GM19397 (cell line): ENCODE measurements around the gene PLA2G6.
"Not testable (repeated sequence)": the region's sequence is repeated elsewhere in the genome, so short reads cannot be mapped to it uniquely, and the experiment has no call there.

Experiments
- ATAC-seq: cut with Tn5 transposase; IDR thresholded peaks from one replicate; pipeline ENCODE4 v1.9.1; 2021; ENCODE audit warnings: mild to moderate bottlenecking, moderate library complexity; ENCODE audit not compliant: unreplicated experiment

Gene PLA2G6

DNA sequence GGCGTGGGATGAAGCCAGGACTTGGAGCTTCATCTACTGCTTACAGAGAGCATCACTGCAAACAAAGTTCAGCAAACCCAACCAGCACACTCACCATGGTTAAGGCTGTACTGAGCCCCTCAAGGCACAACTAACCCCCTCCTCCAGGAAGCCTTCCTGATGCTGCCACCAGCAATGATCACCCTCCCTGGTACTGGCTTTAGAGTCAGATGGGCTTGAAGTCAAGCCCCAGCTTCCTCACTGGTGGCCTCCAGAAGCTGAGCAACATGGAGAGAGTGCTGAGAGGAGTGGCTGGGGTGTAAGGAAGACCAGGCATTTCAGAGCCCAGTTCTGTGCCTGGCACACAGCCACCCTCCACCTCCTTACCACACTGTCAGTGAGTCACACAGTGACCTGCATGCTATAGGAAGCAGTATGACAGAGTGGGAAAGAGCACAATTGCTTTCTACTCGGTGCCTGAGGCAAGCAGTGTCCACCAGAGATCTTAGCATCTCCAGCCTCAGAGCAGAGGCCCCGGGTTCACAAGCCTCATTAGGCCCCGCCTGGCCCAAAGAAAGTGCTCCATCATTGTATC is 46.4 kb downstream of the PLA2G6 start:
- no peak for ATAC-seq

DNA sequence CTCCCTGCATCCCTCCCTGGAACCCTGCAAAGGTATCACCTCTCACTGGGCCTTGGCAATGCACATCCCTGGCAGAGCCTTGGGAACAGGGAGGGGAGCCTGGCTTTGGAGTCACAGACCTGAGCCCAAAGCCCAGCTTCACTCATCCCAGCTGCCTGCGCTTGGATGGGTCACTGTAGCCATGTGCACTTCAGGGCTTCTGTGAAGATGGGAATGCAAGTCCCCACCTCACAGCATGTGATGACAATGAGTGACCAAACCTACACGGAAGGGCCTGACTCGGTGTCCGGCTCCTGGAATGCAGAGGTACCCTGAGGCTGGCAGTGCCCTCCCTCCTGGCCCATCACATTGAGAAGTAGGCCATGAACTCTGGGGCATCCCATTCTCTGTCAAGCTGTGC is 48.3 kb downstream of the PLA2G6 start:
- ATAC-seq, result no peak

DNA sequence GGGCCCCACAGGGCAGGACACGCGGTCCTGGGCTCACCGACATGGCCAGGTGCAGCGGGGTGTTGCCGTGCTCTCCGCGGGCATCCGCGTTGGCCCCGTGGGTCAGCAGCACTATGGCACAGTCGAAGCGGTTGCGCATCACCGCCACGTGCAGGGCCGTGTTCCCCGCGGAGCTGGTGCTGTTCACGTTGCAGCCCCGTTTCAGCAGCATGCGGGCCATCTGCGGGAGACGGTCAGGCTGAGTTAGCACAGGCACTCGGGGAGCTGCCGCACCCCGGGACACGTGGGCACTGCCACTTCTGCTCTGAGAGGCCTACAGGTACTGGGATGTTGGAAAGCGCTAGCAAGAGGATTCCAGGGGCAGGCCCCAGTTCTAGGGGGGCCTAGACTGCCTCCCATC is 48.8 kb downstream of the PLA2G6 start:
- no peak for ATAC-seq

DNA sequence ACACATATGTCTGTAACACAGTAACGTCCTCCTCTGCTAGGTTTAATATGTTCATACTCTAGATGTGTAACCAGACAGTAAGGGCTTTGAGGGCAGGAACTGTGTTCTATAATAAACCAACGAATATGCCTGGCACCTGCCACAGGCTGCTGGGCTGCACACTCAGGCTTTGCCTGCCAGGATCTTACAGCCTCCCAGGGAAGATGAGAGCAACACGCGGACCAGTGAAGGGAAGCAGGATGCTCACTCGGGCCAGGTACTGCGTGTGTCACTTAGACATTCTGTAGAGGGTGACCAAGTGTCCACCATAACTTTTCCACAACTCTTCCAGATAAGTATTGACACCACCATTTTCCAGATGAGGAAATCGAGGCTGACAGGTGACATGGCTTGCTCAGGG is 49.5 kb downstream of the PLA2G6 start:
- ATAC-seq, result no peak

DNA sequence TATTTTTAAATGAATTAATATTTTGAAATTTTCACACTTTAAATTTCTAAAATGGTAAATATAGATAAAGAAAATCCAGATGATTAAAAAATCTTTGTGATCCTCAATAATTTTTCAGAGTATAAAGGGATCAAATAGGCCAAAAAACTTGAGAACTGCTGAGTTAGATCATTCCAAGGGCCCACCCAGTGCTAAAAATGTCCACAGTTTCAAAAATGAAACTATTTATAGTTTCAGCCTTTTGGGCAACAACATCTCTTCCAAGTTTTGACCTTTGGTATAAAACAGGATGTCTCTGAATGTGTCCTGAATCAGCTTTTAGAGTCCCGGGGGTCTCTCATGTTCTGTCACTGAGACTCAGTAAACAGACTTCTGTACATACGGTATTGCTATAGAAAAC is 50.2 kb downstream of the PLA2G6 start:
- no peak for ATAC-seq

DNA sequence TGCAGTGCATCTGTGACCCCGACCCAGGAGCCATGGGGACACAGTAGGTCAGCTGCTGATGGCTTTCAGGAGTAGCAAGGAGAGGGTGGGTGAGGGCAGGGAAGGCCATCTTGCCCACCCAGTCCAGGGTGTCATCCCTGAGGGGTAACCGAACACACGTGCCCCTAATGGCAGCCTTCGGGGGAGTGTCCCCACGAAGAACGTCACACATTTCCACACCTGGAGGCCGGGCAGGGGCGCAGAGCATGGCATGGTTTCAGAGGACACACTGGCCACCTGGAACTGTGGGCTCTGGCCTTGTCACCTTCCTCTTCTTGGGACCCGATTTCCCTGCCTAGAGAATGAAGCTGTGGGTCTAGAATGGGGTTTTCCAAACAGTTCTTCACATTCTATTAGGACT is 51.8 kb downstream of the PLA2G6 start:
- no peak for ATAC-seq

DNA sequence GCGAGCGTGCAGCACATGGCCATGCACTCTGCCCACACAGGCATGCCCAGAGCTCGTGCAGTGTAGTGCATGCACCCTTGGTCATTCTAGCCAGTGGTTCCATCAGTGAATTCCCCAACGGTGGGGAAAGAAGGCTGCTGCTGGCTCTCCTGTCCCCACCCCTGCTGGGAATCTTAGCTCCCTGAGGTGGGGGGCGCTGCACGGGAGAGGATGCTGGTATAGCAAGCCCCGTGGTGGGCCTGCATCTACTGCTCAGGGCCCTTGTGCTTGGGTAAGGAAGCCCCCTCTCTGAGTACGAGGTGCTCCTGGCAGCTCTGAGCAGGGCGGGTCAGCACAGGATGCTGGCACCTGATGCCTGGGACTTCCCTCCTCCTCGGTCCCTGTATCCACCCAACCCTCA is 52.6 kb downstream of the PLA2G6 start:
- no peak for ATAC-seq

DNA sequence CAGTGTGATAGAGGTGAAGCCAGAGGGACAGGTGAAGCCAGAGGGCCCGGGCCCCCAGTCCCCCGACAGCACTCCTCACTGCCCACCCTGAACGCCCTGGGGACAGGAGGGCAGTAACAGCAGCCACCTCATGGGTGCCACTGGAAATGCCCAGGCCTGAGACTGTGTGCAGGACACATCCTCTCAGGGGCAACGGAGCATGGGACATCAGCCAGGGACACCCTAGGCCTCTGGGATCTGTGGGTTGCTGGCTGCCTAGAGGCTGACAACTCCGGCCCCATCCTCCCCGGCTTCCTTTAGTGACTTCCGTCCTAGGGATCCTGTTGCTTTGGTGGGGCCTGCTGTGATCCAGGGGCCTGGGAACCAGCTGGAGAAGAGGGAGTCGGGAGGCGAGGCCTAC is 53.8 kb downstream of the PLA2G6 start:
- ATAC-seq, result no peak

DNA sequence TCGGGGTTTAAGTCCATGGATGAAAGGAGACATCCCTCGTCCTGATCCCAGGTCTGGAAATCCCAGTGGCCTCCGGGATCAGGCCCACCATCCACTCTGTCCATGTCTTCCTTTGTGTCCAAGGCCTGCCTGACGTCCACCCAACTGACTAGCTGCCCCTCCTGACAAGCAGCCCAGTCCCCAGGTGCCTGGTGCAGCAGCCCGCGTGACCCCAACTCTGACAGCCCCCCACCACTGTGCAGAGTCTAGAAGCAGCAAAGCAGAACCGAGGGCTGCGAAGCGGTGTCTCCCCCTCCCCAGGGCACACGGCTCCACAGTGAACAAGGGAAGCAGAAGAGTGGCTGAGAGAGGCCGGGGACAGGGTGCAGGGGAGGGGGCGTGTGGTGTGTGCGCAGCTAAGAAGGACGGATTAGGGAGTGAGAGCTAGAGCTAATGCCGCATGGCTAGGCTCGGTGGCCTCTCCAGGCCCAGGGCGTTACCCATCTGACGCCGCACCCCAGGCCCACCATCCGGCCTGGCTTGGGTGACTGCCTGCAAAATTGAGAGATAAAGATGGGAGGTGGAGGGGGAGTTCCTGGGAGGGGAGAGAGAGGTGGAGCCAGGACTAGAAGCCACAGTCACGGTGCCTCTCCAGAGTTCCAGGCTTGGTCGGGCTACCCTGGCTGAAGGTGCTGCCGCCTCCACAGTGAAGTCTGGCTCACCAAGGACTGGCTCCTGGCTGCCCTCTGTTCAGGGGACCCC is 54.5 kb downstream of the PLA2G6 start:
- ATAC-seq, result no peak

DNA sequence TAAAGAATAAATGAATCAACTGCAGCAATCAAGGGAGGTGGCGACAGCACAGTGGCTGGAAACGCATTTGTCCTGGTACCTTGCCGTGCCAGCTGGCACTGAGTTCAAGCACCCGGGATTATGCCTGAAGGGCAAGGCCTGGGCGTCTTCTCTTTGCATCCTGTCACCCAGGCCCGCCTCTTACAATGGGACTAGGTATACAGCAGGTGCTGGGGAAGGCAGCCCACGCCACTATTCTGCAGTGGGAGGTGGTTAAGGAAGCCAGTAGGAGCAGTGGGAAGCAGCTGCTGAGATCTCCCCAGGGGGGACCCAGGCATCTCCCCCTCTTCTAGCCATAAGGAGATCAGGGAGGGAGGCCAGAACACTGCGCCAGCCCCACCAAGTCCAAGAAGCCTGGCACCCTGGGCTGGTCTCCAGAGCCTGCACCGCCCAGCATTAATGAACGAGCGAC is 55.9 kb downstream of the PLA2G6 start:
- ATAC-seq, result no peak

DNA sequence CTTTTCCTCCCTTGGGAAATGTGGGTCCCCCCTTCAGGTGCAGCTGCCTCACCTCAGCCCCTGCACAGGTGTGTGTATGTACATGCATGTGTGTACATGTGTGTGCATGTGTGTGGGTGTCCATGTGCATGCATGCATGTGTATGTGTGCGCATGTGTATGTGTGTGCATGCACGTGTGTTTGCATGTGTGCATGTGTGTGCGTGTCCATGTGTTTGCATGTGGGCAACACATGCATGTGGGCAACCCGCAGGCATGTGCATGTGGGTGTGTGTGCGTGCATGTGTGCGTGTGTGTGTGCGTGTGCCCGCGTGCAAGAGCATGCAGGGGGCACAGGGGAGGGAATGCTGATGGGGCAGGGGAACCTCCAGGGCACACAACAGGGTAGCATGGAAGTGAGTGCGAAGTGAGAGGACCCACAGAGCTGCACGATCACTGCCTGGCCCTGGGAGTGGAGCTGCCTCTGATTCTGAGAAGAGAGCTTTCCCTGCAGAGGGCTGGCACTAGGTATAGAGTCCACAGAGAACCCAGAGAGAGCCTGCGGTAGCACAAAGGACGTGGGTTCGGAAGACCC is 56.5 kb downstream of the PLA2G6 start:
- ATAC-seq, result no peak

DNA sequence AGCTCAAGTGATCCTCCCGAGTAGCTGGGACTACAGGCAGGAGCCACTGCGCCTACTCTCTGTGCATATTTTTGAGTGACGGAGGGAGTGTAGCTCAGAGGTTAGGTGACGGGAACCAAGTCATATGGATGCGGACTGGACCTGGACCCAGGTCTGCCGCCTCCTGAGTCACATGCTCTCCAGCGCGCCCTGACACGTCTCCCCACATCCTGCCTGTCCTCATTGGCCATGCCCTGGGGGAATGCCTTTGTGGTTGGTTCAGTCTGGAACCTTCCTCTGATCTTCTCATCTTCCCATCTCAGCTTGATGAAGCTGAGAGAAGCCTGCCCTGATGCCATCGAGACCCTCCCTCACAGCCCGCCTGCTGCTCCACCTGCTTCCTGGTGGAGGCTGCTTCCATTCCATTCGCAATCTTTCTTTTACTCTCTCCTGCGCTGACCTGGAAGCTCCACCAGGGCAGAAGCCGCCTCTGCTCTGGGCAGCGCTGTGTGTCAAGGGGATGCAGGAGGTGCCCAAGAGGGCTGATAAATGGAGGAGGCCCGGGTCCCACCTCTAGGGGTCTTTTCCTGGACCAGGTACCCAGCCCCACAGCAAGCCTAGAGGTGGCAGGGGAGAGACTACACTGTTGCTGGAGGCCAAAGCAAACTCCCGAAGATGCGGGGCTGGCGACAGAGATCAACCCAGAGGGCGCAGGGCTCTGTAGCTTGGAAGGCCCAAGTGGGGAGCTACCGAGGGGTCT is 57.2 kb downstream of the PLA2G6 start:
- no peak for ATAC-seq

DNA sequence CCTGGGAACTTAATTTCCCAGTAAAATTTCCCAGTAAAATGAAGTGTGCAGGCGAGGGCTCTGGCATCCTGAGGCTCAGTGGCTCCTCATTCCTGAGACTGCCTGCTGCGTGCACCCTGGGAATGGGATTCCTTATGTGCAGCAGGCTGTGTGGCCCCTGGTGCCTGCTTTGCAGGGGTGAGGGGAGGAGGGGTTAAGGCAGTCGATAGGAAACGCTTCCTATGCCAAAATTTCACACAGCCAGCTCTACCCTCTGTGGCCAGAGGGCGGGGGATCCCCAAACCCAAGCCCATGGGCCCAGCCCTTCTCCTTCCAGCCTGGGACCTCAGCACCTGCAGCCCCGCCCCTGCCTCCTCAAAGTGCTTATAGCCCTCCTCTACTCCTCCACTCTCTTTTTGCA is 59.0 kb downstream of the PLA2G6 start:
- no peak for ATAC-seq

DNA sequence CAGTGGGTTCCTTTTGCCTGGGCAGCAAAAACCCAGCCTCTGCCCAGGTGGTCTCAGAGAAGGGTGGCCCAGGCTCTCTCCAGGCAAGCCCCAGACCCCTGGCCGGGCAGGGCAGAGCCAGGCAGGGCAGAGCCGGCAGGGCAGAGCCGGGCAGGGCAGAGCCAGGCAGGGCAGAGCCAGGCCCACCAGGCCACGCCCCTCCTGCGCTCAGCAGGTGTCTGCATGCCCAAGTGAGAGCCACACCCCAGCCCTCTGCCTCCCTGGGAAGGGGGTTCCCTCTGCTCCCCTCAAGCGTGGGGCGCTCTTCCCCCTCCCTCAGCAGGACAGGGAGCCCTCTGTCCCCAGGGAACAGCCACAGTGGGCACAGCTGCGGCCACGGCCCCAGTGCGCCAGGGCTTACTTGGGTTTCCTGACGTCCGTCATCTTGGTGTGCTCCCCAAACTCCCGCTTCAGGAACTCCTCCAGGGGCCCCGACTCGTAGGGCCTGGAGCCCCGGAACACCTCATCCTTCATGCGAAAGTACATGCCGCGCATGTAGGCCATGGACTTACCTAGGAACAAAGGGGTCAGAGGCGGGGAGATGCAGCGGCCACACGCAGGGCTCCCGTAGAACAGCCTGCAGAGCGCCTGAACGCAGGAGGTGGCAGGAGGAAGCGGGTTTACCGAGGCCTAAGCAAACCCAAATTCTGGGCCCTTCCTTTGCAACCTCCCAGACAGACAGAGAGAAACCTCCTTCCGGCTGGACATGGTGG is 61.1 kb downstream of the PLA2G6 start:
- ATAC-seq, result no peak

DNA sequence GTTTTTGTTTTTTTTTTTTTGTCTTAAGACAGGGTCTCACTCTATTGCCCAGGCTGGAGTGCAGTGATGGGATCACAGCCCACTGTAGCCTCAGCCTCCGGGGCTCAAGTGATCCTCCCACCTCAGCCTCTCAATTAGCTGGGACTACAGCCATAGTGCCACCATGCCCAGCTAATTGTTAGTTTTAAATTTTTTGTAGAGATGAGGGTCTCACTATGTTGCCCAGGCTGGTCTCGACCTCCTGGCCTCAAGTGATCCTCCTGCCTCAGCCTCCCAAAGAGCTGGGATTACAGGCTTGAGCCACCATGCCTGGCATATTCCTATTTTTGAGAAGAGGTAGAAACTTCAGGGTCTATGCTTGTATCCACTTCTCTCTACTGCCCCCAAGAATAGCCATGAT is 62.9 kb downstream of the PLA2G6 start:
- not testable (repeated sequence) for ATAC-seq

DNA sequence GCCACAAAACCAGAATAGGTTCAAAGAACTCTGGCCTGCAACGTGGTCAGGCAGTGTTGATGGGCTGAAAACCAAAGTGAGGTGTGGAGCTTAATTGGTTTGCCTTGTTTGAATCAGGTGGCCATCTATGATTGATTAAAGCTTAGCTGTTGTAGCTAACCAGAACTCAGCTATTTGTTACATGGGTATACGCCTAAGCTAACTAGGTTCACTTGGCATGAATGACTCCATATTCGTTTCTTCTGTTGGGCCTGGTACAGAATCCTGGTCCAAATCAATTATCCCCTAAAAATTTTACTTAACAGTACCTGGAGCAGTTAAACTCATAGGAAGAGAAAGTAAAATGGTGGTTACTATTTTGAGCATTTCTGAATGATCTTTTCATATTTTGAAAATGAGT is 63.4 kb downstream of the PLA2G6 start:
- no peak for ATAC-seq

DNA sequence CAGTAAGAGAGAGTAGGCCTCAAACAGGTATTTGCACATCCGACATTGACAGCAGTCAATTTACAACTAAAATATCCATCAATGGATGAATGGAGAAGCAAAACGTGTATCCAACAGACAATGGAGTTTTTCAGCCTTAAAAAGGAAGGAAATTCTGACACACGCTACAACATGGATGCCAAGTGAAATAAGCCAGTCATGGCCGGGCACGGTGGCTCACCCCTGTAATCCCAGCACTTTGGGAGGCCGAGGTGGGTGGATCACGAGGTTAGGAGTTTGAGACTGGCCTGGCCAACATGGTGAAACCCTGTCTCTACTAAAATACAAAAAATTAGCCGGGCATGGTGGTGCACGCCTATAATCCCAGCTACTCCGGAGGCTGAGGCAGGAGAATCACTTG is 64.1 kb downstream of the PLA2G6 start:
- not testable (repeated sequence) for ATAC-seq

DNA sequence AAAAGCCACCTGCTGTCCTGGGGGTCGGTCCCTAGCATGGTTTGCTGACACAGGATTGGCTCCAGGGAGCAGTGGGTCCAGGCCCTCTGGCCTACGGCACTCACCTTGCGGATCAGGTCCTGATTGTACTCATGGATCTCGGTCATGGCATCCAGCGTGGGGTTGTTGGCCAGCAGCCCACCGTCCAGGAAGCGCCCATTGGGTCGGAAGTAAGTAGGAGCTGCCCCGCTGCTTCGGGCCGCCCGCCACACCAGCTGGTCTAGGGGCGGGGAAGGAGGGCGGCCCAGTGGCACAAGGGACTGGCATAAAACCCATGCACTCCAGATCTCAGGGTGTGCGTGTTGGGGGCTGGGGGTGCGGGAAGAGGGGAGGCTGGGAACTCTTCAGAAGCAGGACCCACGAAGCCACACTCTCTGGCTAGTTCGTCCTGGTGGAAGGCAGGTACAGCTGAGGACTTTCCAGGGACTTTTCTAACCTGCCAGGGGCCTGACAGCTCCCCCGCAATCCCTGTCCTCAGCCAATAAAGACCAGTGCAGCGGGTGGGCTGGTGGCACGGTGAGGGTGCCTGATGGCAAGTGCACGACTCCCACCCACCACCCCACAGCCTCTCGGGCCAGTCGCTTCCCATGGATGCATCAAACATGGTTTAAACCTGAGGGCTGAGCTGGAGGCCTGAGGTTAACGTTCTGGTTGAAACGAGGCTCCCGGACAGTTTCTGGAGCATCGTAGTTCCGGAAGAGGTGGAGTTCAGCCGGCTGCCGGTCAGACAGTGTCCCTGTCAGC is 66.0 kb downstream of the PLA2G6 start:
- no peak for ATAC-seq

DNA sequence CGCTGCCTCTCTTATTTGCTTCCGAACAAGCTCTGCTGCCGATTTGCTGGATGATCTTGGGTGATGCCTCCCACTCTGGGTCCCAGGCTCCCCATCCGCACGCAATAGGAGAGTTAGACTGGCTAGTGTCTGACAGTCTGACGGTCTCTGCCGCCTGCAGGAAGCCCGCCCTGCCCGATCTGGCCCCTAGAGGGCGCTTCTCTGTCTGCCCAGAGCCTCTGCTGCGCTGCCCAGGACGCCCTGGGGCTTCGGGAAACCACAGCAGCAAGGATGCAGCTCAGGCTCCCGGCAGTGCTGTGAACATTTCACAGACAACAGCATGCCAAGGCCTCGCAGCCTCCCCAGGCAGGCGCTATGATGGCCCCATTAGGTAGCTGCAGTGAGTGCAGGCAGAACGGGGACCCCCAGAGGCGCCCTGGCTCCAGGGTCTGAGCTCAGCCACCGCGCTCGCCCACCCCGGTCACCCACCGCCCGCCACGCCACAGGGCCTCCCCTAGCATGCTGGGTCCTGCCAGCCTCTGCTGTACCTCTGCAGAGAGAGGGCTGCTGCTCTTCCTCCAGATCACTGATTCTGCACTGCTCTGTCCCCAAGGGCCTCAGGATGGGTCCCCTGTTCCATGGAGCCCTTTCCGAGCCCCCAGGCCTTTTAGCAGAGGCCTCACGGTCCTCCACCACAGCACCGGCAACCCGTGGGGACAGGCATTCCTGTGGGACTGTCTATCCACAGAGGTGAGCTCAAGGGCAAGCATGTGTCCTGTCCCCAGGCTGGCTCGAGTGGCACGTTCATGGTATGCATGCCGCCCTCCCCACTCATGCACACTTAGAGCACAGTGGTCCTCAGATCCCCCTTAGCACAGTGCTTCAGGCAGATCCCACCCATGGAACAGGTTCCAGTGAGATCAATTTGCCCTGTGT is 66.9 kb downstream of the PLA2G6 start:
- ATAC-seq, result no peak
